Endothelial cell of umbilical vein (primary cell): ENCODE measurements around the gene TAS2R38. TPM values are rescaled to one million over a fixed set of nuclear protein-coding genes. Genes with fewer than 3 reads are reported as not detected.

Experiments used
- BruUV-seq: library from RNA; stranded (reverse); fragments of 400-500 nt; replicated peaks from 2 replicates; lab custom pipeline; 2021; lab: Mats Ljungman, UMichigan
- CTCF ChIA-PET: fragments of 300-600, 350-600 bp; sonication (Branson Sonifier 250); formaldehyde crosslinking; loops from one replicate; lab custom pipeline; 2021; ENCODE audit warnings: antibody characterized with exemption, inconsistent platforms; lab: Charles Lee
- POLR2A ChIA-PET: fragments of 300-600, 350-600 bp; sonication (Branson Sonifier 250); formaldehyde crosslinking; loops from one replicate; lab custom pipeline; 2021; ENCODE audit warnings: antibody characterized with exemption, inconsistent platforms; lab: Charles Lee
- DNase-seq: peaks from one replicate; pipeline ENCODE4 v3.0.0-alpha.2; 2011; ENCODE audit warnings: low read depth, low spot score
- FAIRE-seq: peaks from 2 replicates; lab custom pipeline; 2011; peaks lifted over from hg19 to GRCh38; lab: Jason Lieb, UNC
- H2AFZ ChIP-seq: 2 replicates; pipeline ENCODE4 v1.6.0; 2012; ENCODE audit warnings: low read depth, low read length, control low read depth, inconsistent platforms
- H3K27ac ChIP-seq: 2 replicates; pipeline ENCODE4 v1.5.1; 2011; ENCODE audit warnings: low read depth, mild to moderate bottlenecking, control low read depth, low read length, moderate library complexity; ENCODE audit not compliant: insufficient read depth
- H3K27me3 ChIP-seq, 2 experiments: 2 replicates each; pipeline versions ENCODE4 v1.6.0 to v1.6.1; 2011; ENCODE audit warnings: low read length in 2 of 2, mixed read lengths in 1 of 2; ENCODE audit not compliant: control insufficient read depth in 2 of 2, insufficient read depth in 2 of 2
- H3K36me3 ChIP-seq, 2 experiments: 2 replicates in 1 of 2; 3 replicates in 1 of 2; pipeline ENCODE4 v1.5.1; 2011; ENCODE audit warnings: low read length in 2 of 2, mild to moderate bottlenecking in 1 of 2, moderate library complexity in 1 of 2; ENCODE audit not compliant: control insufficient read depth in 2 of 2, insufficient read depth in 2 of 2; ENCODE audit errors: extremely low read depth in 1 of 2
- H3K4me1 ChIP-seq: 3 replicates; pipeline ENCODE4 v1.5.1; 2011; ENCODE audit warnings: mild to moderate bottlenecking, low read length; ENCODE audit not compliant: control insufficient read depth, insufficient read depth; ENCODE audit errors: extremely low read depth
- H3K4me2 ChIP-seq: 2 replicates; pipeline ENCODE4 v1.6.1; 2011; ENCODE audit warnings: low read length, control low read depth, mixed read lengths; ENCODE audit not compliant: insufficient read depth
- H3K4me3 ChIP-seq, 3 experiments: fragments of 200-600 bp in 1 of 3; sonication (generic), shearing (Covaris generic) in 1 of 3; replicated peaks in 1 of 3; 2 replicates each; pipeline ENCODE4 v1.5.1; 2011 to 2016; ENCODE audit warnings: control low read depth in 3 of 3, low read length in 3 of 3, mild to moderate bottlenecking in 2 of 3, inconsistent platforms in 1 of 3, low read depth in 1 of 3, moderate library complexity in 1 of 3; ENCODE audit not compliant: insufficient read depth in 1 of 3
- H3K79me2 ChIP-seq: 2 replicates; pipeline ENCODE4 v1.6.0; 2012; ENCODE audit warnings: low read length, inconsistent platforms; ENCODE audit not compliant: control insufficient read depth, insufficient read depth
- H3K9ac ChIP-seq: replicated peaks from 2 replicates; pipeline ENCODE3; 2011; ENCODE audit warnings: low read length, control low read depth; ENCODE audit not compliant: insufficient read depth; ENCODE audit errors: extremely low read depth
- H3K9me1 ChIP-seq: replicated peaks from 3 replicates; pipeline ENCODE4 v1.6.0; 2011; ENCODE audit warnings: mild to moderate bottlenecking, low read length; ENCODE audit not compliant: control insufficient read depth, insufficient read depth; ENCODE audit errors: extremely low read depth
- H3K9me3 ChIP-seq: replicated peaks from 2 replicates; pipeline ENCODE4 v1.5.1; 2012; ENCODE audit warnings: low read length, inconsistent platforms; ENCODE audit not compliant: control insufficient read depth, insufficient read depth
- H4K20me1 ChIP-seq: replicated peaks from 2 replicates; pipeline ENCODE3; 2011; ENCODE audit warnings: mild to moderate bottlenecking, low read length; ENCODE audit not compliant: control insufficient read depth, insufficient read depth; ENCODE audit errors: extremely low read depth
- FOS ChIP-seq: IDR thresholded peaks from 2 replicates; pipeline ENCODE4 v1.6.1; 2011; ENCODE audit warnings: mild to moderate bottlenecking, low read length, moderate library complexity, borderline replicate concordance; ENCODE audit not compliant: insufficient read depth
- JUN ChIP-seq: IDR thresholded peaks from 2 replicates; pipeline ENCODE4 v1.6.1; 2011; ENCODE audit warnings: borderline replicate concordance, low read depth; ENCODE audit not compliant: insufficient read length, insufficient read depth
- MYC ChIP-seq: IDR thresholded peaks from one replicate; pipeline ENCODE4 v1.6.1; 2011; ENCODE audit warnings: mild to moderate bottlenecking, low read depth, low read length
- POLR2AphosphoS5 ChIP-seq: IDR thresholded peaks from 2 replicates; pipeline ENCODE4 v1.6.1; 2012; ENCODE audit warnings: low read depth, mild to moderate bottlenecking, control low read depth, low read length, moderate library complexity; ENCODE audit not compliant: insufficient read depth
- dilution Hi-C: fragments of 300-500 bp; cut with MboI; formaldehyde crosslinking; loops from one replicate; pipeline ENCODE4 v1.15.0; 2019; ENCODE audit warnings: low sequenced_read_pairs; ENCODE audit not compliant: extremely low pct_ligation_motif_present
- intact Hi-C: fragments of 100-400 bp; cut with micrococcal nuclease; formaldehyde crosslinking; loops from one replicate; pipeline ENCODE4 v1.10.0; 2022
- polyA plus RNA-seq, 4 experiments: library from polyadenylated mRNA; depleted of rRNA in 3 of 4; stranded (reverse) in 3 of 4; unstranded in 1 of 4; fragments of >200 nt; gene quantifications; 2 replicates each; pipeline versions ENCODE4 v1.2.1 to v1.2.3, GENCODE V29; 2011 to 2012; ENCODE audit warnings: missing spikeins in 1 of 4
- total RNA-seq: library from RNA; stranded (reverse); gene quantifications from 2 replicates; pipeline ENCODE4 v1.2.3, GENCODE V29; 2021
- TF ChIP-seq, protein P1 (sequence below), 2 donors: IDR thresholded peaks; 1 replicate in 1 of 2; 2 replicates in 1 of 2; pipeline ENCODE4 v1.5.1; 2011; ENCODE audit warnings: low read length in 2 of 2, mild to moderate bottlenecking in 2 of 2, moderate library complexity in 2 of 2, control low read depth in 1 of 2, inconsistent platforms in 1 of 2, low read depth in 1 of 2; ENCODE audit not compliant: insufficient read depth in 1 of 2; ENCODE audit errors: extremely low read depth in 1 of 2
- TF ChIP-seq, protein P2 (sequence below): IDR thresholded peaks from 2 replicates; pipeline ENCODE4 v1.6.1; 2011; ENCODE audit not compliant: insufficient read depth, insufficient read length

The TAS2R38 gene
- total and polyA plus RNA-seq, 2 donors (not counting 3 experiments of a cell fraction or from before 2014, with no cell fraction given) = not detected

DNA sequence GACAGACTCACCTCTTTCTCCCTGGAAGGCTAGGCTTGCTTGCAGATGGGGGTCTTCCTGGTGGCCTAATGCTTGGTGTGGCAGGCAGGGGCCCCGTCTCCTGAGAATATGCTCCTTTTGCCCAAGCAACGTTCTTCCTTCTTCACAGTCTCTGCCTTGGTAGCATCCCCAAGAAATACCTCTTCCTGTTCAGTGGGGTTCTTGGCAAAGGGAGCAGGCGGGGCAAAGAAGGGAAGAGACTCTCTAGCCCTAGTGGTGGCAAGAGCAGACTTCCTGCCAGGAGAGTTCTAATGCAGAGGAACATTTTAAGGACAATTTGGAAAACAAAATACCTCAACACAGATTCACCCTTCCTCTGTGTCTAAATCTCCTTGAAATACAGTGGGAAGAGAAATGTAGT lies 26.8 kb downstream of the TAS2R38 start, which contains the start of gene CLEC5A:
TSS of gene CLEC5A (minus strand) at position 179 of the 400 bp plus-strand sequence. CDS start 682 bp downstream, outside the sequence.
- ChIA-PET CTCF (no interaction called here), POLR2A (no interaction called here)
- TF ChIP-seq, protein P1, sequence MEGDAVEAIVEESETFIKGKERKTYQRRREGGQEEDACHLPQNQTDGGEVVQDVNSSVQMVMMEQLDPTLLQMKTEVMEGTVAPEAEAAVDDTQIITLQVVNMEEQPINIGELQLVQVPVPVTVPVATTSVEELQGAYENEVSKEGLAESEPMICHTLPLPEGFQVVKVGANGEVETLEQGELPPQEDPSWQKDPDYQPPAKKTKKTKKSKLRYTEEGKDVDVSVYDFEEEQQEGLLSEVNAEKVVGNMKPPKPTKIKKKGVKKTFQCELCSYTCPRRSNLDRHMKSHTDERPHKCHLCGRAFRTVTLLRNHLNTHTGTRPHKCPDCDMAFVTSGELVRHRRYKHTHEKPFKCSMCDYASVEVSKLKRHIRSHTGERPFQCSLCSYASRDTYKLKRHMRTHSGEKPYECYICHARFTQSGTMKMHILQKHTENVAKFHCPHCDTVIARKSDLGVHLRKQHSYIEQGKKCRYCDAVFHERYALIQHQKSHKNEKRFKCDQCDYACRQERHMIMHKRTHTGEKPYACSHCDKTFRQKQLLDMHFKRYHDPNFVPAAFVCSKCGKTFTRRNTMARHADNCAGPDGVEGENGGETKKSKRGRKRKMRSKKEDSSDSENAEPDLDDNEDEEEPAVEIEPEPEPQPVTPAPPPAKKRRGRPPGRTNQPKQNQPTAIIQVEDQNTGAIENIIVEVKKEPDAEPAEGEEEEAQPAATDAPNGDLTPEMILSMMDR (IDR thresholded peaks at IDR 0.05; ENCODE audit: extremely low read depth in 1 of 2, insufficient read depth in 1 of 2, low read depth in 1 of 2, low read length in 2 of 2) = no peak
- TF ChIP-seq JUN (no peak), MYC (no peak)
- dilution Hi-C loops = no loop called here
- no peak within 1 kb of the TSS for H3K9ac ChIP-seq
- H3K4me3 ChIP-seq = no peak within 1 kb of the TSS
- no peaks in the 10 kb centered on the region for H3K36me3 ChIP-seq
- no peaks in the 10 kb centered on the region for H3K27me3 ChIP-seq
- no peak within 1 kb of the TSS for H3K4me2 ChIP-seq
- BruUV-seq = no TSS peak
- no peaks in the 10 kb centered on the region for H3K79me2 ChIP-seq
- FAIRE-seq = no peak
- intact Hi-C loops = no loop called here
- no peaks in the 10 kb centered on the region for H3K9me1 ChIP-seq
- DNase-seq = no peak
- H2AFZ ChIP-seq = no peak within 1 kb of the TSS
- H3K27ac ChIP-seq = no peak within 1 kb of the TSS
- H3K4me1 ChIP-seq = no peaks in the 10 kb centered on the region
- H3K9me3 ChIP-seq = peaks cover 2% of the 10 kb centered on the region
- H4K20me1 ChIP-seq = no peaks in the 10 kb centered on the region

DNA sequence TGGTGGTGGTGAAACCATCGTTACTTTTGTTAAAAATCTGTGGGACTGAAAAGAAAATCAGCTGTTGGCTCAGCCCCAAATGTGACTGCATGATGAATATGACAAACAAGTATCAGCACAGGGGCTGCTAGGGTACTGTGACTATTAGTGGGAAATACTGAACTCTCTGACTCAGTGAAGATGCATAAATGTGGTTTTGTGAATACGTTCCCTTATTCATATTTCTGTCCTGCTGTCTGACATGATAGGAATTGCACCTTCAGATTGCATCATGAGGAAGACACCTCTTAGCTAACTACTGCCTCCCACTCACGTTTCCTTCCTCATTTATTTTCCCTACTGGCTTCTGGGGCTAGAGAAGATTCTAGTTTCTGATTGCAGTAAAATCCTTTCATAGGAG lies 28.2 kb downstream of the TAS2R38 start:
- Histone ChIP-seq H3K4me3 (no peak overlapping the region), H3K27ac (no peak overlapping the region), H2AFZ (no peak overlapping the region), H3K79me2 (no peaks in the 10 kb centered on the region), H3K4me2 (no peak overlapping the region), H3K4me1 (no peaks in the 10 kb centered on the region), H3K36me3 (no peaks in the 10 kb centered on the region), H3K9ac (no peak overlapping the region), H4K20me1 (no peaks in the 10 kb centered on the region), H3K9me3 (peaks cover 2% of the 10 kb centered on the region), H3K9me1 (no peaks in the 10 kb centered on the region), H3K27me3 (no peaks in the 10 kb centered on the region)
- dilution Hi-C loops (no loop called here), intact Hi-C loops (no loop called here)
- ChIA-PET CTCF (no interaction called here), POLR2A (no interaction called here)
- DNase-seq = no peak
- FAIRE-seq = no peak
- no TSS peak for BruUV-seq
- TF ChIP-seq JUN (no peak), FOS (no peak), POLR2AphosphoS5 (no peak)
- TF ChIP-seq, protein P2, sequence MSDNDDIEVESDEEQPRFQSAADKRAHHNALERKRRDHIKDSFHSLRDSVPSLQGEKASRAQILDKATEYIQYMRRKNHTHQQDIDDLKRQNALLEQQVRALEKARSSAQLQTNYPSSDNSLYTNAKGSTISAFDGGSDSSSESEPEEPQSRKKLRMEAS = no peak
